Activated CD8-positive, alpha-beta memory T cell treated with anti-CD3 and anti-CD28 coated beads, Interleukin-2, amount 10 ng/mL, durations not matched to agents 7 days and 5 days (primary cell): ENCODE measurements around the gene ATRX. TPM values are rescaled to one million over a fixed set of nuclear protein-coding genes. Genes with fewer than 3 reads are reported as not detected.

Source experiments
- ATAC-seq: fragments of 150-1000 bp; cut with Tn5 transposase; one replicate; pipeline ENCODE4 v1.10.0; 2021; ENCODE audit warnings: moderate library complexity
- CTCF ChIA-PET: fragments of 350-600 bp; sonication (Branson Sonifier 250); formaldehyde crosslinking; loops from one replicate; lab custom pipeline; 2021; ENCODE audit warnings: antibody characterized with exemption; lab: Charles Lee
- DNase-seq: peaks from one replicate; pipeline ENCODE4 v3.0.0-alpha.2; 2020
- H3K27ac Mint-ChIP-seq: one replicate; pipeline ENCODE4 v1.8.0; 2021; ENCODE audit warnings: mild to moderate bottlenecking, mixed read lengths
- H3K27me3 Mint-ChIP-seq: one replicate; pipeline ENCODE4 v1.8.0; 2021; ENCODE audit warnings: mixed read lengths
- H3K36me3 Mint-ChIP-seq: one replicate; pipeline ENCODE4 v1.8.0; 2021; ENCODE audit warnings: mild to moderate bottlenecking, mixed read lengths
- H3K4me1 Mint-ChIP-seq: one replicate; pipeline ENCODE4 v1.8.0; 2021; ENCODE audit warnings: mixed read lengths
- H3K4me3 Mint-ChIP-seq: one replicate; pipeline ENCODE4 v1.8.0; 2021; ENCODE audit warnings: mild to moderate bottlenecking, moderate library complexity, mixed read lengths
- H3K9me3 Mint-ChIP-seq: one replicate; pipeline ENCODE4 v1.8.0; 2022; ENCODE audit warnings: low read depth, mixed read lengths
- total RNA-seq, 2 experiments: library from RNA; stranded (reverse); gene quantifications; one replicate each; pipeline ENCODE4 v1.2.3, GENCODE V29; 2021

The ATRX gene
- total RNA-seq, 2 experiments from 2014 or later = 67.4 to 78.4 TPM

DNA sequence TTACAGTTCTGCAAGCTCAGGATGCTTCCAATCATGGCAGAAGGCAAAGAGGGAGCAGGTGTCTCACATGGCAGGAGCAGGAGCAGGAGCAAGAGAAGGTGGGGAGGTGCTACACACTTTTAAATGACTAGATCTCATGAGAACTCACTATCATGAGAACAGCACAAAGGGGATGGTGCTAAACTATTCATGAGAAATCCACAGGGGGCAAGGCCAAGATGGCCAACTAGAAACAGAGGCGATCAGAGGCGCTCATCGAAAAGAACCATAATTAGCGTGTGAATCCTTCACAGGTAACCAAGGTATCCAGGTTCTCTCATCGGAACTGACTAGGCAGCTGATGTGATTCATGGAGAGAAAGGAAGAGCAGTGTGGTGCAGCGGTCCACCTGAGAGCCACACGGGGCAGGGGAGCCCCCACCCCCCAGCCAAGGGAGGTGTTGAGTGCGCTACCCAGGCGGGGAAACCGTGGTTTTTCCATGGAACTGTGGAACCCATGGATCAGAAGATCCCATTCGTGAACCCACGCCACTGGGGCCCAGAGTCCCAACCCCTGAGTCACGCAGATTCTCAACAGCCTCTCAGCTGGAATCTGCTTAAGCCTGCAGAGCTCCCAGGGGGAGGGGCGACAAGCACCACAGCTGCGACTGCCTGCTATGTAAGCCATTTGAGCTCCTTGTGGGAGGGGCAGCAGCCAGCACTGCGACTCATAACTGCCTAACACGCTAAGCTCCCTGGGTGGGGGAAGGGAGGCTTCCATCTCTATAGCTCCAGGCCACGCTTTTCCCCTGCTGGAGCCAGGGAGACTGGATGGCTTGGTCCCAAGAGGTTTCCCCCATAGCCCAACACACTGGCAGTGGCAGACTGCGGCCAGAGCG lies 292.1 kb downstream of the ATRX start:
- H3K27ac Mint-ChIP-seq = no peak overlapping the region
- no peaks in the 10 kb centered on the region for H3K36me3 Mint-ChIP-seq
- no peak overlapping the region for H3K4me3 Mint-ChIP-seq
- ATAC-seq = no peak
- no peaks in the 10 kb centered on the region for H3K9me3 Mint-ChIP-seq
- no peaks in the 10 kb centered on the region for H3K4me1 Mint-ChIP-seq
- DNase-seq = no peak
- peaks cover 17% of the 10 kb centered on the region for H3K27me3 Mint-ChIP-seq
- CTCF ChIA-PET = no interaction called here

DNA sequence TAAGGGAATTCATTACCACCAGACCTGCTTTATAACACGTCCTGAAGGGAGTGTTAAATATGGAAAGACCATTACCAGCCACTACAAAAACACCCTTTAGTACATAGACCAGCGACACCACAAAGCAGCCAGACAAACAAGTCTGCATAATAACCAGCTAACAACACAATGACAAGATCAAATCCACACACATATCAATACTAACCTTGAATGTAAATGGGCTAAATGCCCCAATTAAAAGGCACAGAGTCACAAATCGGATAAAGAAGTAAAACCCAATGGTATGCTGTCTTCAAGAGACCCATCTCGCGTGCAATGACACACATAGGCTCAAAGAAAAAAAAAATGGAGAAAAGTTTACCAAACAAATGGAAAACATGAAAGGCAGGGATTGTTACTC lies 302.0 kb downstream of the ATRX start:
- no peaks in the 10 kb centered on the region for H3K36me3 Mint-ChIP-seq

GRCh38 chrX:77455437-77455836 lies 330.6 kb downstream of the ATRX start:
- Mint-ChIP-seq H3K27ac (no peak overlapping the region), H3K4me3 (no peak overlapping the region), H3K9me3 (no peaks in the 10 kb centered on the region), H3K36me3 (no peaks in the 10 kb centered on the region), H3K27me3 (no peaks in the 10 kb centered on the region), H3K4me1 (no peaks in the 10 kb centered on the region)
- CTCF ChIA-PET = interaction anchor here (1.4 kb wide), 1 partner anchor 9 kb away, joined by 3 read pairs; no protein-coding TSS in a partner anchor
- no peak for ATAC-seq
- no peak for DNase-seq

More for the DNA sequence above, 302.0 kb downstream of the ATRX start:
- H3K9me3 Mint-ChIP-seq = peaks cover 2% of the 10 kb centered on the region
- ATAC-seq (no peak), DNase-seq (no peak)
- no peaks in the 10 kb centered on the region for H3K4me1 Mint-ChIP-seq
- no peak overlapping the region for H3K4me3 Mint-ChIP-seq
- CTCF ChIA-PET = no interaction called here
- H3K27ac Mint-ChIP-seq = no peak overlapping the region
- H3K27me3 Mint-ChIP-seq = no peaks in the 10 kb centered on the region

Other genes with a start within 250 kb of the ATRX start
- 10 to 100 TPM; 40.1 to 44.4 TPM for gene MAGT1, start 109.2 kb upstream of the ATRX start, total RNA-seq
- 100 to 1,000 TPM; 256 to 279 TPM for gene COX7B, start 113.3 kb upstream of the ATRX start, total RNA-seq
- gene ATP7A, start 124.5 kb upstream of the ATRX start, total RNA-seq = 10 to 100 TPM in 1 of 2 experiments, 1 to 10 TPM in 1; 10.0 to 11.9 TPM
- gene PGAM4, start 183.4 kb upstream of the ATRX start, total RNA-seq = not detected